ENCODE measurements around the gene TTC39B.

DNA sequence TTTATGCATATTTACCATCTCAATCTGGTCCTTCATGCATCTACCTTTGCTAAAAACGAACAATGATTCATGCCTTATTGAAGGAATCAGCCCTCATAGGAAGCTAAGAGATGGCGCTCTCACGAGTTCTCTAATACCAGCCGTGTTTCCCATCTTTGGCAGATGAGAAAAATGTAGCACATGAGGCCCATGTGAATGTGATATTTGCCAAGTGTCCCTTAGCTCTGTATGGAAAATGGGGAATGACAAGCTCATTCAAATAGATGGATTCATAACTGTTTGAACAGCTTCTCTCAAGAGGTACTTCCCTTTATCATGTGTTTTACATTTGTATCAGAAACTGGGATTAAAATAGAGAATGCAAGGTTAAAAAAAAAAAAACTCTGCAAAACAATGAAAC lies 66.1 kb downstream of the TTC39B start:
- TF ChIP-seq, protein P1, sequence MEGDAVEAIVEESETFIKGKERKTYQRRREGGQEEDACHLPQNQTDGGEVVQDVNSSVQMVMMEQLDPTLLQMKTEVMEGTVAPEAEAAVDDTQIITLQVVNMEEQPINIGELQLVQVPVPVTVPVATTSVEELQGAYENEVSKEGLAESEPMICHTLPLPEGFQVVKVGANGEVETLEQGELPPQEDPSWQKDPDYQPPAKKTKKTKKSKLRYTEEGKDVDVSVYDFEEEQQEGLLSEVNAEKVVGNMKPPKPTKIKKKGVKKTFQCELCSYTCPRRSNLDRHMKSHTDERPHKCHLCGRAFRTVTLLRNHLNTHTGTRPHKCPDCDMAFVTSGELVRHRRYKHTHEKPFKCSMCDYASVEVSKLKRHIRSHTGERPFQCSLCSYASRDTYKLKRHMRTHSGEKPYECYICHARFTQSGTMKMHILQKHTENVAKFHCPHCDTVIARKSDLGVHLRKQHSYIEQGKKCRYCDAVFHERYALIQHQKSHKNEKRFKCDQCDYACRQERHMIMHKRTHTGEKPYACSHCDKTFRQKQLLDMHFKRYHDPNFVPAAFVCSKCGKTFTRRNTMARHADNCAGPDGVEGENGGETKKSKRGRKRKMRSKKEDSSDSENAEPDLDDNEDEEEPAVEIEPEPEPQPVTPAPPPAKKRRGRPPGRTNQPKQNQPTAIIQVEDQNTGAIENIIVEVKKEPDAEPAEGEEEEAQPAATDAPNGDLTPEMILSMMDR (IDR thresholded peaks at IDR 0.05), result no peak
- no peak for TF ChIP-seq POLR2A (IDR thresholded peaks at IDR 0.05)
